ENCODE data around the gene EXOSC1. TPM values are rescaled to one million over a fixed set of nuclear protein-coding genes. Genes with fewer than 3 reads are reported as not detected.

Gene EXOSC1
- total and polyA plus RNA-seq, 2 of the 13 experiments (the other 11 are each of a cell fraction or from before 2014, with no cell fraction given): 36.3 to 39.9 TPM

DNA sequence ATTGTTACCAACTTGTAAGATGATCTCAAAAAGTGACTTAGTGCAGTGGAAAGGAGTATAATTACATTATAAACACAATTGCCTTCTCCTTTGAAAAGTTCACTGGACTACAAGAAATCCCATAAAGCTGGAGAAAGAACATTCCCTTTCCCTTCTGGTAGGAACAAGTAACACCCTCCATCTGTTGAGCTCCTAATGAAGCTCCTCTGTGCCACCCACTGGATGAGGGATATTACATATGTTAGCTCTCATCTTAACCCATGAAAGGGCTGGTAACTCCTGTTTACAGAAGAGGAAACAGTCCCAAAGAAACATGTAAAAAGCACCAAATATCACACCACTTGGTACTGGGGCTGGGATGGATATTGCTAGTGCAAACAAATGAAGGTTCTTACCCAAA, 11.8 kb downstream of the EXOSC1 start (continued):
- TF ChIP-seq U2AF2 (IDR thresholded peaks at IDR 0.05; ENCODE audit: low read depth, low read length) (no peak), ZNF160 (CRISPR knock-in tag; IDR thresholded peaks at IDR 0.05) (no peak), ZMYM3 (CRISPR knock-in tag; IDR thresholded peaks at IDR 0.05) (no peak), DNMT3B (CRISPR knock-in tag; conservative IDR thresholded peaks at IDR 0.05) (no peak), TOE1 (CRISPR knock-in tag; IDR thresholded peaks at IDR 0.05) (no peak), ZNF180 (CRISPR knock-in tag; IDR thresholded peaks at IDR 0.05; ENCODE audit: borderline replicate concordance, low read depth) (no peak), CTCF (CRISPR knock-in tag; IDR thresholded peaks at IDR 0.05) (0 out of 2 replicates have a peak, but pooled peaks have one; percentile 21), ZNF652 (CRISPR knock-in tag; IDR thresholded peaks at IDR 0.05; ENCODE audit: borderline replicate concordance, low read depth) (peak; percentile 36; the same call in 1 of the 2 replicates), POLR2A (IDR thresholded peaks at IDR 0.05; ENCODE audit: insufficient read depth in 1 of 2, low read depth in 2 of 2, low read length in 2 of 2) (0 out of 4 replicates have a peak, but pooled peaks of 1 of the 2 experiments have one; percentile 20), GMEB1 (CRISPR knock-in tag; IDR thresholded peaks at IDR 0.05; ENCODE audit: borderline replicate concordance) (no peak), HNRNPK (IDR thresholded peaks at IDR 0.05; ENCODE audit: low read depth, low read length, poor library complexity, severe bottlenecking) (no peak), RBM22 (optimal IDR thresholded peaks at IDR 0.05; ENCODE audit: low read length) (peak; percentile 73)
- TF ChIP-seq, protein P1, sequence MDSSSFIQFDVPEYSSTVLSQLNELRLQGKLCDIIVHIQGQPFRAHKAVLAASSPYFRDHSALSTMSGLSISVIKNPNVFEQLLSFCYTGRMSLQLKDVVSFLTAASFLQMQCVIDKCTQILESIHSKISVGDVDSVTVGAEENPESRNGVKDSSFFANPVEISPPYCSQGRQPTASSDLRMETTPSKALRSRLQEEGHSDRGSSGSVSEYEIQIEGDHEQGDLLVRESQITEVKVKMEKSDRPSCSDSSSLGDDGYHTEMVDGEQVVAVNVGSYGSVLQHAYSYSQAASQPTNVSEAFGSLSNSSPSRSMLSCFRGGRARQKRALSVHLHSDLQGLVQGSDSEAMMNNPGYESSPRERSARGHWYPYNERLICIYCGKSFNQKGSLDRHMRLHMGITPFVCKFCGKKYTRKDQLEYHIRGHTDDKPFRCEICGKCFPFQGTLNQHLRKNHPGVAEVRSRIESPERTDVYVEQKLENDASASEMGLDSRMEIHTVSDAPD (CRISPR knock-in tag; IDR thresholded peaks at IDR 0.05): no peak

Data from HepG2 (cell line).